ENCODE measurements around the gene TDRD7.

- TF ChIP-seq KLF17 (tag by site-specific recombination; IDR thresholded peaks at IDR 0.05) (no peak), KLF9 (tag by site-specific recombination; IDR thresholded peaks at IDR 0.05; ENCODE audit: low read depth) (no peak), REST (tag by site-specific recombination; IDR thresholded peaks at IDR 0.05) (no peak), ZNF341 (tag by site-specific recombination; IDR thresholded peaks at IDR 0.05; ENCODE audit: low read depth) (no peak), ZNF549 (tag by site-specific recombination; IDR thresholded peaks at IDR 0.05) (no peak), ZNF473 (tag by site-specific recombination; IDR thresholded peaks at IDR 0.05) (no peak)
- TF ChIP-seq, protein P1, sequence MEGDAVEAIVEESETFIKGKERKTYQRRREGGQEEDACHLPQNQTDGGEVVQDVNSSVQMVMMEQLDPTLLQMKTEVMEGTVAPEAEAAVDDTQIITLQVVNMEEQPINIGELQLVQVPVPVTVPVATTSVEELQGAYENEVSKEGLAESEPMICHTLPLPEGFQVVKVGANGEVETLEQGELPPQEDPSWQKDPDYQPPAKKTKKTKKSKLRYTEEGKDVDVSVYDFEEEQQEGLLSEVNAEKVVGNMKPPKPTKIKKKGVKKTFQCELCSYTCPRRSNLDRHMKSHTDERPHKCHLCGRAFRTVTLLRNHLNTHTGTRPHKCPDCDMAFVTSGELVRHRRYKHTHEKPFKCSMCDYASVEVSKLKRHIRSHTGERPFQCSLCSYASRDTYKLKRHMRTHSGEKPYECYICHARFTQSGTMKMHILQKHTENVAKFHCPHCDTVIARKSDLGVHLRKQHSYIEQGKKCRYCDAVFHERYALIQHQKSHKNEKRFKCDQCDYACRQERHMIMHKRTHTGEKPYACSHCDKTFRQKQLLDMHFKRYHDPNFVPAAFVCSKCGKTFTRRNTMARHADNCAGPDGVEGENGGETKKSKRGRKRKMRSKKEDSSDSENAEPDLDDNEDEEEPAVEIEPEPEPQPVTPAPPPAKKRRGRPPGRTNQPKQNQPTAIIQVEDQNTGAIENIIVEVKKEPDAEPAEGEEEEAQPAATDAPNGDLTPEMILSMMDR (tag by site-specific recombination; IDR thresholded peaks at IDR 0.05), result no peak
These were observed 61.8 kb downstream of the TDRD7 start for GRCh38 chr9:97473717-97474116.

Measured in HEK293 (cell line).